HepG2 (cell line): ENCODE data around the gene KAZN. TPM values are rescaled to one million over a fixed set of nuclear protein-coding genes. Genes with fewer than 3 reads are reported as not detected.

Experiments
- AHR ChIP-seq: IDR thresholded peaks from 2 replicates; pipeline ENCODE4 v1.6.1; 2018; ENCODE audit warnings: missing genetic modification reagents, missing compliant biosample characterization
- BRCA1 ChIP-seq: sonication (generic); formaldehyde crosslinking; IDR thresholded peaks from 2 replicates; pipeline ENCODE4 v1.4.0; 2020; ENCODE audit warnings: missing genetic modification reagents
- PBX2 ChIP-seq: IDR thresholded peaks from 2 replicates; pipeline ENCODE4 v1.6.1; 2016; ENCODE audit warnings: control low read depth
- PHF21A ChIP-seq: sonication (generic); formaldehyde crosslinking; IDR thresholded peaks from 2 replicates; pipeline ENCODE4 v1.5.0; 2020; ENCODE audit warnings: mild to moderate bottlenecking, missing genetic modification reagents
- PRDM15 ChIP-seq: sonication (generic); formaldehyde crosslinking; IDR thresholded peaks from 2 replicates; pipeline ENCODE4 v1.4.0; 2020; ENCODE audit warnings: missing genetic modification reagents
- REPIN1 ChIP-seq: sonication (generic); formaldehyde crosslinking; IDR thresholded peaks from 2 replicates; pipeline ENCODE4 v1.8.0; 2022; ENCODE audit warnings: missing genetic modification reagents, low read depth, mild to moderate bottlenecking, borderline replicate concordance
- ZHX2 ChIP-seq, 2 experiments: sonication (generic) in 1 of 2; formaldehyde crosslinking in 1 of 2; IDR thresholded peaks; 2 replicates each; pipeline versions ENCODE4 v1.6.1 to v1.9.0; 2014 to 2022; ENCODE audit warnings: antibody characterized with exemption in 1 of 2, borderline replicate concordance in 1 of 2, inconsistent platforms in 1 of 2, low read depth in 1 of 2, missing genetic modification reagents in 1 of 2
- ZNF251 ChIP-seq: sonication (generic); formaldehyde crosslinking; IDR thresholded peaks from 2 replicates; pipeline ENCODE4 v1.9.0; 2021; ENCODE audit warnings: mild to moderate bottlenecking, missing genetic modification reagents
- ZNF574 ChIP-seq: sonication (generic); formaldehyde crosslinking; IDR thresholded peaks from 2 replicates; pipeline ENCODE4 v1.4.0; 2020; ENCODE audit warnings: missing genetic modification reagents
- ZNF580 ChIP-seq: IDR thresholded peaks from 2 replicates; pipeline ENCODE4 v1.6.1; 2016; ENCODE audit warnings: low read depth, borderline replicate concordance
- ZNF652 ChIP-seq: IDR thresholded peaks from 2 replicates; pipeline ENCODE4 v1.6.1; 2016; ENCODE audit warnings: low read depth, borderline replicate concordance
- ZNF749 ChIP-seq: sonication (generic); formaldehyde crosslinking; IDR thresholded peaks from 2 replicates; pipeline ENCODE4 v1.8.0; 2022; ENCODE audit warnings: mild to moderate bottlenecking, missing genetic modification reagents, moderate library complexity, borderline replicate concordance
- polyA plus RNA-seq, 8 experiments: library from polyadenylated mRNA; depleted of rRNA in 3 of 8; stranded (reverse) in 7 of 8; unstranded in 1 of 8; fragments of >200 nt; fragmentation: Illumina TruSeq in 4 of 8; extraction: Trizol in 4 of 8; gene quantifications; 2 replicates each; pipeline versions ENCODE4 v1.2.1 to v1.2.3, GENCODE V29; 2011 to 2016; ENCODE audit warnings: low read depth in 4 of 8, missing spikeins in 1 of 8, mixed read lengths in 1 of 8; ENCODE audit not compliant: insufficient read depth in 1 of 8
- total RNA-seq, 5 experiments: library from RNA; depleted of rRNA; stranded (reverse); fragments of >200 nt; fragmentation: Illumina TruSeq; extraction: Trizol; gene quantifications; 2 replicates each; pipeline ENCODE4 v1.2.3, GENCODE V29; 2016; ENCODE audit warnings: low read depth in 1 of 5

The KAZN gene
- total and polyA plus RNA-seq, 2 of the 13 experiments (the other 11 are each of a cell fraction or from before 2014, with no cell fraction given), result 10.4 to 13.5 TPM

- TF ChIP-seq PHF21A (CRISPR knock-in tag) (peak; percentile 89), PBX2 (CRISPR knock-in tag) (no peak), BRCA1 (no peak), AHR (CRISPR knock-in tag) (no peak), ZNF251 (CRISPR knock-in tag) (no peak), PRDM15 (CRISPR knock-in tag) (no peak), ZHX2 (IDR thresholded peaks at IDR 0.05; ENCODE audit: low read depth) (no peak), ZHX2 (CRISPR knock-in tag; IDR thresholded peaks at IDR 0.05; ENCODE audit: borderline replicate concordance) (no peak), ZNF749 (no peak), ZNF652 (CRISPR knock-in tag) (no peak), REPIN1 (CRISPR knock-in tag) (no peak), ZNF580 (peak; percentile 38; the same call in 1 of the 2 replicates), ZNF574 (CRISPR knock-in tag) (no peak)
Observed at GRCh38 chr1:15151377-15151806, 552.9 kb downstream of the KAZN start (continued).
